ENCODE data around the gene TPP2. TPM values are rescaled to one million over a fixed set of nuclear protein-coding genes. Genes with fewer than 3 reads are reported as not detected.

The TPP2 gene
- polyA plus RNA-seq, 1 donor (not counting 4 experiments of a cell fraction or from before 2014, with no cell fraction given), result 41.2 TPM

DNA sequence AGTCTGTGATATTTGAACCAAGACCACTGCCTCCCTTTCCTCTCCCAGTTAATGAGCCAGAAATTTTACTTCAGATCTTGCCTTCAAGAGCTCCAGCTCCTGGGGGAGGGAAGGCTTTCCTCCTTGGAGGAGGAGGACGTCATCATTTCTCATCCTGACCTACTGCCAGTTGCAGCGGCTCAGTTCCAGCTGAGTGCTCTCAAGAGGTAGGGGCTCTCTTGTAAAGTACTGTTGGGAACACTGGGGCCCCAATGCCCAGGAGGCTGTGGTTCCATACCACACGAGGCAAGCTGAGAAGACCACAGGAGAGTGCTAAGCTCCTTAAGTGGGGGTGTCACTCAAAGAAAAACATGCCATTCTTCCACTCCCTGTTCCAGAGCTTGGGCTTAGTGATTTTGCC is 61.9 kb downstream of the TPP2 start:
- TF ChIP-seq, protein P1, sequence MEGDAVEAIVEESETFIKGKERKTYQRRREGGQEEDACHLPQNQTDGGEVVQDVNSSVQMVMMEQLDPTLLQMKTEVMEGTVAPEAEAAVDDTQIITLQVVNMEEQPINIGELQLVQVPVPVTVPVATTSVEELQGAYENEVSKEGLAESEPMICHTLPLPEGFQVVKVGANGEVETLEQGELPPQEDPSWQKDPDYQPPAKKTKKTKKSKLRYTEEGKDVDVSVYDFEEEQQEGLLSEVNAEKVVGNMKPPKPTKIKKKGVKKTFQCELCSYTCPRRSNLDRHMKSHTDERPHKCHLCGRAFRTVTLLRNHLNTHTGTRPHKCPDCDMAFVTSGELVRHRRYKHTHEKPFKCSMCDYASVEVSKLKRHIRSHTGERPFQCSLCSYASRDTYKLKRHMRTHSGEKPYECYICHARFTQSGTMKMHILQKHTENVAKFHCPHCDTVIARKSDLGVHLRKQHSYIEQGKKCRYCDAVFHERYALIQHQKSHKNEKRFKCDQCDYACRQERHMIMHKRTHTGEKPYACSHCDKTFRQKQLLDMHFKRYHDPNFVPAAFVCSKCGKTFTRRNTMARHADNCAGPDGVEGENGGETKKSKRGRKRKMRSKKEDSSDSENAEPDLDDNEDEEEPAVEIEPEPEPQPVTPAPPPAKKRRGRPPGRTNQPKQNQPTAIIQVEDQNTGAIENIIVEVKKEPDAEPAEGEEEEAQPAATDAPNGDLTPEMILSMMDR (optimal IDR thresholded peaks at IDR 0.05 in 1 of 3, IDR thresholded peaks at IDR 0.05 in 1 of 3, conservative IDR thresholded peaks at IDR 0.05 in 1 of 3; ENCODE audit: extremely low read depth in 1 of 3, insufficient read depth in 2 of 3, low read length in 3 of 3), result no peak
- no peak for TF ChIP-seq EZH2 (IDR thresholded peaks at IDR 0.05; ENCODE audit: low read length)
- FAIRE-seq (no peak), DNase-seq (ENCODE audit: low read depth, low spot score) (no peak)
- no peak overlapping the region for H3K27ac ChIP-seq (ENCODE audit: control insufficient read depth, insufficient read depth, low read length)
- H3K4me2 ChIP-seq (ENCODE audit: control insufficient read depth, extremely low read depth, insufficient read depth, low read depth, low read length), result no peak overlapping the region
- H3K4me3 ChIP-seq (ENCODE audit: control insufficient read depth in 2 of 3, extremely low read depth in 1 of 3, insufficient read depth in 2 of 3, low read depth in 1 of 3, low read length in 3 of 3), result no peak overlapping the region
- no peaks in the 10 kb centered on the region for H3K4me1 ChIP-seq (ENCODE audit: control insufficient read depth, extremely low read depth, insufficient read depth, low read length)
- H2AFZ ChIP-seq (ENCODE audit: control insufficient read depth, low read length), result no peak overlapping the region
- no peak overlapping the region for H3K9ac ChIP-seq (ENCODE audit: control insufficient read depth, extremely low read depth, insufficient read depth, low read length)
- H3K9me1 ChIP-seq (ENCODE audit: control insufficient read depth, extremely low read depth, insufficient read depth, low read length), result no peaks in the 10 kb centered on the region
- H4K20me1 ChIP-seq (ENCODE audit: control insufficient read depth, extremely low read depth, insufficient read depth, low read length), result no peaks in the 10 kb centered on the region
- H3K27me3 ChIP-seq (ENCODE audit: control insufficient read depth, extremely low read depth, insufficient read depth, low read length), result no peaks in the 10 kb centered on the region
- no peaks in the 10 kb centered on the region for H3K79me2 ChIP-seq (ENCODE audit: control insufficient read depth, insufficient read depth, low read length)
- no peaks in the 10 kb centered on the region for H3K9me3 ChIP-seq (ENCODE audit: control insufficient read depth, low read depth, low read length)
- dilution Hi-C loops (cut with MboI; ENCODE audit: extremely low pct_ligation_motif_present, low sequenced_read_pairs), result no loop called here
- peaks cover 6 to 8% of the 10 kb centered on the region in 2 experiments for H3K36me3 ChIP-seq (ENCODE audit: control insufficient read depth in 2 of 2, extremely low read depth in 1 of 2, insufficient read depth in 2 of 2, low read length in 2 of 2)

DNA sequence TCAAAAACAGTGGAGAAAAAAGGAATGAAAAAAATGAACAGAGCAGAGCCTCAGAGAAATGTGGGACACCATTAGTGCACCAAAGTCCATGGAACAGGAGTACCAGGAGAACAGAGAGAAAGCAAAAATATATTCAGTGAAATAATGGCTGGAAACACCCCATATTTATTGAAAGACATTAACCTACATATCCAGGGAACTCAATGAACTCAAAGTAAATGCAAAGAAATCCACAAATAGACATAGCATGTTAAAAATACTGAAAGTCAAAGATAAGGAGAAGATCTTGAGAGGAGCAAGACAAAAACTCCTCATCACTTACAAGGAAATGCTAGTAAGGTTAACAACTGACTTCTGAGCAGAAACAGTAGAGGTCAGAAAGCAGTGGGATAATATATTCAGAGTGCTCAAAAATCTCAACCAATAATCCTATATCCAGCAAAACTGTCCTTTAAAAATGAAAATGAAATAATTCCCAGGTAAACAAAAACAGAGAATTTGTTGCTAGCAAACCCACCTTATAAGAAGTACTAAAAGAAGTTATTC is 62.5 kb downstream of the TPP2 start:
- no peaks in the 10 kb centered on the region for H3K9me1 ChIP-seq (ENCODE audit: control insufficient read depth, extremely low read depth, insufficient read depth, low read length)
- no peak for DNase-seq (ENCODE audit: low read depth, low spot score)
- no peaks in the 10 kb centered on the region for H3K4me1 ChIP-seq (ENCODE audit: control insufficient read depth, extremely low read depth, insufficient read depth, low read length)
- no peaks in the 10 kb centered on the region for H4K20me1 ChIP-seq (ENCODE audit: control insufficient read depth, extremely low read depth, insufficient read depth, low read length)
- dilution Hi-C loops (cut with MboI; ENCODE audit: extremely low pct_ligation_motif_present, low sequenced_read_pairs), result no loop called here
- no peak for TF ChIP-seq EZH2 (IDR thresholded peaks at IDR 0.05; ENCODE audit: low read length)
- TF ChIP-seq, protein P1 (optimal IDR thresholded peaks at IDR 0.05 in 1 of 3, IDR thresholded peaks at IDR 0.05 in 1 of 3, conservative IDR thresholded peaks at IDR 0.05 in 1 of 3; ENCODE audit: extremely low read depth in 1 of 3, insufficient read depth in 2 of 3, low read length in 3 of 3), result no peak
- no peak overlapping the region for H3K27ac ChIP-seq (ENCODE audit: control insufficient read depth, insufficient read depth, low read length)
- H3K4me3 ChIP-seq (ENCODE audit: control insufficient read depth in 2 of 3, extremely low read depth in 1 of 3, insufficient read depth in 2 of 3, low read depth in 1 of 3, low read length in 3 of 3), result no peak overlapping the region
- H3K9me3 ChIP-seq (ENCODE audit: control insufficient read depth, low read depth, low read length), result no peaks in the 10 kb centered on the region
- no peaks in the 10 kb centered on the region for H3K79me2 ChIP-seq (ENCODE audit: control insufficient read depth, insufficient read depth, low read length)
- H3K4me2 ChIP-seq (ENCODE audit: control insufficient read depth, extremely low read depth, insufficient read depth, low read depth, low read length), result no peak overlapping the region
- H3K27me3 ChIP-seq (ENCODE audit: control insufficient read depth, extremely low read depth, insufficient read depth, low read length), result no peaks in the 10 kb centered on the region
- peaks cover 6 to 8% of the 10 kb centered on the region in 2 experiments for H3K36me3 ChIP-seq (ENCODE audit: control insufficient read depth in 2 of 2, extremely low read depth in 1 of 2, insufficient read depth in 2 of 2, low read length in 2 of 2)
- H2AFZ ChIP-seq (ENCODE audit: control insufficient read depth, low read length), result no peak overlapping the region
- FAIRE-seq, result no peak
- no peak overlapping the region for H3K9ac ChIP-seq (ENCODE audit: control insufficient read depth, extremely low read depth, insufficient read depth, low read length)
